HepG2 (cell line): Measurements from ENCODE around the gene SDC1. TPM values are rescaled to one million over a fixed set of nuclear protein-coding genes. Genes with fewer than 3 reads are reported as not detected.

Source experiments
- CHD2 ChIP-seq: IDR thresholded peaks from 2 replicates; pipeline ENCODE4 v1.6.1; 2011; ENCODE audit warnings: low read depth, low read length, improper control_type of control experiment
- HOXA3 ChIP-seq: sonication (generic); formaldehyde crosslinking; IDR thresholded peaks from 2 replicates; pipeline ENCODE4 v1.5.0; 2020; ENCODE audit warnings: missing genetic modification reagents
- RFX1 ChIP-seq: fragments of 450-650 bp; IDR thresholded peaks from 2 replicates; pipeline ENCODE4 v1.6.1; 2017
- RXRA ChIP-seq: sonication (generic); formaldehyde crosslinking; IDR thresholded peaks from 2 replicates; pipeline ENCODE4 v1.5.1; 2020; ENCODE audit warnings: missing genetic modification reagents
- SRY ChIP-seq: sonication (generic); formaldehyde crosslinking; IDR thresholded peaks from 2 replicates; pipeline ENCODE4 v1.8.0; 2022; ENCODE audit warnings: mild to moderate bottlenecking, missing genetic modification reagents
- ZBTB38 ChIP-seq: sonication (generic); formaldehyde crosslinking; IDR thresholded peaks from 2 replicates; pipeline ENCODE4 v1.5.1; 2020; ENCODE audit warnings: mild to moderate bottlenecking, missing genetic modification reagents
- ZBTB42 ChIP-seq: sonication (generic); formaldehyde crosslinking; IDR thresholded peaks from 2 replicates; pipeline ENCODE4 v1.5.0; 2020; ENCODE audit warnings: mild to moderate bottlenecking, missing genetic modification reagents
- ZNF12 ChIP-seq: sonication (generic); formaldehyde crosslinking; IDR thresholded peaks from 2 replicates; pipeline ENCODE4 v1.5.0; 2020; ENCODE audit warnings: missing genetic modification reagents
- ZNF160 ChIP-seq: sonication (generic); formaldehyde crosslinking; IDR thresholded peaks from 2 replicates; pipeline ENCODE4 v1.8.0; 2022; ENCODE audit warnings: mild to moderate bottlenecking, inconsistent platforms, missing genetic modification reagents
- ZNF543 ChIP-seq: sonication (generic); formaldehyde crosslinking; IDR thresholded peaks from 2 replicates; pipeline ENCODE4 v1.4.0; 2020; ENCODE audit warnings: mild to moderate bottlenecking, missing genetic modification reagents
- ZNF564 ChIP-seq: sonication (generic); formaldehyde crosslinking; IDR thresholded peaks from 2 replicates; pipeline ENCODE4 v1.8.1; 2023; ENCODE audit warnings: mild to moderate bottlenecking, missing genetic modification reagents
- ZSCAN20 ChIP-seq: sonication (generic); formaldehyde crosslinking; IDR thresholded peaks from 2 replicates; pipeline ENCODE4 v1.4.0; 2020; ENCODE audit warnings: missing genetic modification reagents, mild to moderate bottlenecking, borderline replicate concordance
- ZSCAN9 ChIP-seq: IDR thresholded peaks from 2 replicates; pipeline ENCODE4 v1.6.1; 2016; ENCODE audit warnings: borderline replicate concordance
- polyA plus RNA-seq, 8 experiments: library from polyadenylated mRNA; depleted of rRNA in 3 of 8; stranded (reverse) in 7 of 8; unstranded in 1 of 8; fragments of >200 nt; fragmentation: Illumina TruSeq in 4 of 8; extraction: Trizol in 4 of 8; gene quantifications; 2 replicates each; pipeline versions ENCODE4 v1.2.1 to v1.2.3, GENCODE V29; 2011 to 2016; ENCODE audit warnings: low read depth in 4 of 8, missing spikeins in 1 of 8, mixed read lengths in 1 of 8; ENCODE audit not compliant: insufficient read depth in 1 of 8
- total RNA-seq, 5 experiments: library from RNA; depleted of rRNA; stranded (reverse); fragments of >200 nt; fragmentation: Illumina TruSeq; extraction: Trizol; gene quantifications; 2 replicates each; pipeline ENCODE4 v1.2.3, GENCODE V29; 2016; ENCODE audit warnings: low read depth in 1 of 5
- TF ChIP-seq, protein P1 (sequence below): sonication (generic); formaldehyde crosslinking; IDR thresholded peaks from 2 replicates; pipeline ENCODE4 v1.4.0; 2020; ENCODE audit warnings: mild to moderate bottlenecking, missing genetic modification reagents
- TF ChIP-seq, protein P2 (sequence below): IDR thresholded peaks from 2 replicates; pipeline ENCODE4 v1.4.0; 2020; ENCODE audit warnings: mild to moderate bottlenecking, missing genetic modification reagents
- TF ChIP-seq, protein P3 (sequence below), 2 experiments: sonication (generic) in 1 of 2; formaldehyde crosslinking in 1 of 2; IDR thresholded peaks; 2 replicates each; pipeline versions ENCODE4 v1.6.1 to v1.9.0; 2014 to 2022; ENCODE audit warnings: antibody characterized with exemption in 1 of 2, borderline replicate concordance in 1 of 2, inconsistent platforms in 1 of 2, low read depth in 1 of 2, missing genetic modification reagents in 1 of 2

The SDC1 gene
- total and polyA plus RNA-seq, 2 of the 13 experiments (the other 11 are each of a cell fraction or from before 2014, with no cell fraction given) = 108 to 119 TPM

DNA sequence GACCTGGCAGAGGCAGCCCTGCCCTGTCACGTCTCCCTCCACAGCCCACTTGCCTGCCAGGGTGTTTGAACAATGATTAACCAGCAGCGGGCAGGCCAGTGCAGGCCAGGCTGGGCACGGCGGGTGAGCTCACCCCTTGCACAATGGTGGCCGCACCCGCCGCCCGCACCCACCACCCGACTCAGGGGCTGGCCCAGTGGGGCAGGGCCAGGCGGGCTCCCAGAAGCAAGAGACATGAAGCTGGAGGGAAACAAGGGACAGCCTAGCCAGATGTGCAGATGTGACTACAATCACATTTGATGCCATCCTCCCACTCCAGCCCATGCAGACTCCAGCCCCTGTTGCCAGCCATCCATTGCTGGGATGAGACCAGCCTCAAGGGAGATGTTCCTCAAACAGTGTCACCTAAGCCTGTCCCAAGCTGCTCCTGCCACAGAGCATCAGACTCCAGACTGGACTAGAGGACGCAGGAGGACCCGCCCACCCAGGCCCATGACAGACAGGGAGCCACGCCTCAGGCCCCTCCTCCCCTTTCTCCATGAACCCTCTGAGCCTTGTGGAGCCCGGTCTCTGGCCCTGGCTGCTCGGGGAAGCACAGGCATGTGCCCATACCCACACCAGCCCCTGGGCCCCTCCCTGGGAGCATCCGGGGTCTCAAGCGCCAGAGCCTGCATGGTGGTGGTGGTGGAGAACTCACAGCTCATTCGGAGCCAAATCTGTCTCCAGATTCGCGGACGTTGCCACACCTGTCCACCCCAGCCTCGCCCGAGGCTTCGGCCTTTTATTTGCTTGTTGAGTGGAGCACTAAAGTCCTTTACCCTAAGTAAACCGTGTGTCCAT is 45.0 kb downstream of the SDC1 start (continued):
- TF ChIP-seq ZNF160 (CRISPR knock-in tag) (no peak), ZNF12 (CRISPR knock-in tag) (no peak), RFX1 (no peak), RXRA (CRISPR knock-in tag) (no peak; the same call in 1 of the 2 replicates), ZSCAN9 (peak; percentile 54; the same call in 1 of the 2 replicates), HOXA3 (CRISPR knock-in tag) (no peak; the same call in none of the 2 replicates), ZNF564 (no peak), ZSCAN20 (CRISPR knock-in tag) (no peak), ZBTB42 (CRISPR knock-in tag) (peak; percentile 70), SRY (CRISPR knock-in tag) (peak; percentile 70; the same call in 1 of the 2 replicates), ZBTB38 (CRISPR knock-in tag) (peak; percentile 91), CHD2 (no peak), ZNF543 (CRISPR knock-in tag) (peak; percentile 50; the same call in 1 of the 2 replicates)
- TF ChIP-seq, protein P1, sequence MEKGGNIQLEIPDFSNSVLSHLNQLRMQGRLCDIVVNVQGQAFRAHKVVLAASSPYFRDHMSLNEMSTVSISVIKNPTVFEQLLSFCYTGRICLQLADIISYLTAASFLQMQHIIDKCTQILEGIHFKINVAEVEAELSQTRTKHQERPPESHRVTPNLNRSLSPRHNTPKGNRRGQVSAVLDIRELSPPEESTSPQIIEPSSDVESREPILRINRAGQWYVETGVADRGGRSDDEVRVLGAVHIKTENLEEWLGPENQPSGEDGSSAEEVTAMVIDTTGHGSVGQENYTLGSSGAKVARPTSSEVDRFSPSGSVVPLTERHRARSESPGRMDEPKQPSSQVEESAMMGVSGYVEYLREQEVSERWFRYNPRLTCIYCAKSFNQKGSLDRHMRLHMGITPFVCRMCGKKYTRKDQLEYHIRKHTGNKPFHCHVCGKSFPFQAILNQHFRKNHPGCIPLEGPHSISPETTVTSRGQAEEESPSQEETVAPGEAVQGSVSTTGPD (CRISPR knock-in tag) = peak; percentile 79
- TF ChIP-seq, protein P2, sequence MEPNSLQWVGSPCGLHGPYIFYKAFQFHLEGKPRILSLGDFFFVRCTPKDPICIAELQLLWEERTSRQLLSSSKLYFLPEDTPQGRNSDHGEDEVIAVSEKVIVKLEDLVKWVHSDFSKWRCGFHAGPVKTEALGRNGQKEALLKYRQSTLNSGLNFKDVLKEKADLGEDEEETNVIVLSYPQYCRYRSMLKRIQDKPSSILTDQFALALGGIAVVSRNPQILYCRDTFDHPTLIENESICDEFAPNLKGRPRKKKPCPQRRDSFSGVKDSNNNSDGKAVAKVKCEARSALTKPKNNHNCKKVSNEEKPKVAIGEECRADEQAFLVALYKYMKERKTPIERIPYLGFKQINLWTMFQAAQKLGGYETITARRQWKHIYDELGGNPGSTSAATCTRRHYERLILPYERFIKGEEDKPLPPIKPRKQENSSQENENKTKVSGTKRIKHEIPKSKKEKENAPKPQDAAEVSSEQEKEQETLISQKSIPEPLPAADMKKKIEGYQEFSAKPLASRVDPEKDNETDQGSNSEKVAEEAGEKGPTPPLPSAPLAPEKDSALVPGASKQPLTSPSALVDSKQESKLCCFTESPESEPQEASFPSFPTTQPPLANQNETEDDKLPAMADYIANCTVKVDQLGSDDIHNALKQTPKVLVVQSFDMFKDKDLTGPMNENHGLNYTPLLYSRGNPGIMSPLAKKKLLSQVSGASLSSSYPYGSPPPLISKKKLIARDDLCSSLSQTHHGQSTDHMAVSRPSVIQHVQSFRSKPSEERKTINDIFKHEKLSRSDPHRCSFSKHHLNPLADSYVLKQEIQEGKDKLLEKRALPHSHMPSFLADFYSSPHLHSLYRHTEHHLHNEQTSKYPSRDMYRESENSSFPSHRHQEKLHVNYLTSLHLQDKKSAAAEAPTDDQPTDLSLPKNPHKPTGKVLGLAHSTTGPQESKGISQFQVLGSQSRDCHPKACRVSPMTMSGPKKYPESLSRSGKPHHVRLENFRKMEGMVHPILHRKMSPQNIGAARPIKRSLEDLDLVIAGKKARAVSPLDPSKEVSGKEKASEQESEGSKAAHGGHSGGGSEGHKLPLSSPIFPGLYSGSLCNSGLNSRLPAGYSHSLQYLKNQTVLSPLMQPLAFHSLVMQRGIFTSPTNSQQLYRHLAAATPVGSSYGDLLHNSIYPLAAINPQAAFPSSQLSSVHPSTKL = peak; percentile 59
- TF ChIP-seq, protein P3, sequence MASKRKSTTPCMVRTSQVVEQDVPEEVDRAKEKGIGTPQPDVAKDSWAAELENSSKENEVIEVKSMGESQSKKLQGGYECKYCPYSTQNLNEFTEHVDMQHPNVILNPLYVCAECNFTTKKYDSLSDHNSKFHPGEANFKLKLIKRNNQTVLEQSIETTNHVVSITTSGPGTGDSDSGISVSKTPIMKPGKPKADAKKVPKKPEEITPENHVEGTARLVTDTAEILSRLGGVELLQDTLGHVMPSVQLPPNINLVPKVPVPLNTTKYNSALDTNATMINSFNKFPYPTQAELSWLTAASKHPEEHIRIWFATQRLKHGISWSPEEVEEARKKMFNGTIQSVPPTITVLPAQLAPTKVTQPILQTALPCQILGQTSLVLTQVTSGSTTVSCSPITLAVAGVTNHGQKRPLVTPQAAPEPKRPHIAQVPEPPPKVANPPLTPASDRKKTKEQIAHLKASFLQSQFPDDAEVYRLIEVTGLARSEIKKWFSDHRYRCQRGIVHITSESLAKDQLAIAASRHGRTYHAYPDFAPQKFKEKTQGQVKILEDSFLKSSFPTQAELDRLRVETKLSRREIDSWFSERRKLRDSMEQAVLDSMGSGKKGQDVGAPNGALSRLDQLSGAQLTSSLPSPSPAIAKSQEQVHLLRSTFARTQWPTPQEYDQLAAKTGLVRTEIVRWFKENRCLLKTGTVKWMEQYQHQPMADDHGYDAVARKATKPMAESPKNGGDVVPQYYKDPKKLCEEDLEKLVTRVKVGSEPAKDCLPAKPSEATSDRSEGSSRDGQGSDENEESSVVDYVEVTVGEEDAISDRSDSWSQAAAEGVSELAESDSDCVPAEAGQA (IDR thresholded peaks at IDR 0.05; ENCODE audit: low read depth) = 0 out of 2 replicates have a peak, but pooled peaks have one; percentile 24
- TF ChIP-seq, protein P3 (CRISPR knock-in tag; IDR thresholded peaks at IDR 0.05; ENCODE audit: borderline replicate concordance) = no peak
